ENCODE results near the gene MAP1LC3B. TPM values are rescaled to one million over a fixed set of nuclear protein-coding genes. Genes with fewer than 3 reads are reported as not detected.

The MAP1LC3B gene
- total RNA-seq, 1 donor from 2014 or later = 15.1 TPM

- DNase-seq (ENCODE audit: low spot score) (no peak), ATAC-seq (peak; percentile 40)
Observed at GRCh38 chr16:87451563-87452210, 59.6 kb downstream of the MAP1LC3B start.

DNA sequence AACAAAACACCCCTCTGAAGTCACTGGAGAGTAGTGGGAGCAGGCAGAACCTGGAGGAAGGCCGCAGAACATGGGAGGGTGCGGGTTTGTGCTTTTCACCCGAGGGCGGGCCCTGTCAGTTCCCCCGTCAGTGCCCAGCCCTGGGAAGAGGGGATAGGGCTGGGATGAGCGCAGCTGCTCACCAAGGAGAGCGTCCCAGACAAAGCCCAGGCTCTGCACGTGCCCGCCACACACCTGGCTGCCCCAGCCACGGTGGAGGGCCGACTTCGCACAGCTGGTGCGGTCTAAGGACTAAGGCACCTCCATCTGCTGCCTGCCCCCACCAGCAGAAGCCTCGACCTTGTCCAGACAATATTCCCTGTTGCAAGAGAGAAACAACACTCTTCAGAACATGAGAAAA is 61.2 kb downstream of the MAP1LC3B start:
- ATAC-seq (no peak), DNase-seq (ENCODE audit: low spot score) (no peak)

Other genes with a start within 250 kb of the MAP1LC3B start
- 5.4 TPM for gene C16orf95, start 74.9 kb upstream of the MAP1LC3B start, total RNA-seq
- 44.6 TPM for gene FBXO31, start 8.6 kb upstream of the MAP1LC3B start, total RNA-seq
- gene ZCCHC14, start 100.7 kb downstream of the MAP1LC3B start, total RNA-seq = 19.3 TPM
- gene JPH3, start 210.2 kb downstream of the MAP1LC3B start, total RNA-seq = not detected

Measured in left lobe of liver (tissue), 2 donors.